ENCODE data around the gene NTN5. TPM values are rescaled to one million over a fixed set of nuclear protein-coding genes. Genes with fewer than 3 reads are reported as not detected.

Gene NTN5
- total and polyA plus RNA-seq, 9 of the 15 experiments (the other 6 are each of a cell fraction or from before 2014, with no cell fraction given), result not detected

- TF ChIP-seq E2F3 (CRISPR knock-in tag; IDR thresholded peaks at IDR 0.05), result no peak
- no peak for TF ChIP-seq ZNF512 (tag; IDR thresholded peaks at IDR 0.05)
- no peak for TF ChIP-seq PTBP1 (IDR thresholded peaks at IDR 0.05; ENCODE audit: low read depth, low read length)
- peak; percentile 17; the same call in 1 of the 2 replicates for TF ChIP-seq EP300 (IDR thresholded peaks at IDR 0.05; ENCODE audit: low read length)
- no peak for TF ChIP-seq ZBTB34 (CRISPR knock-in tag; IDR thresholded peaks at IDR 0.05)
- no peak for TF ChIP-seq SMAD1 (IDR thresholded peaks at IDR 0.05; ENCODE audit: low read depth, low read length, partially characterized antibody)
- TF ChIP-seq MED1 (CRISPR knock-in tag; IDR thresholded peaks at IDR 0.05; ENCODE audit: borderline replicate concordance), result no peak
- TF ChIP-seq COPS2 (conservative IDR thresholded peaks at IDR 0.05), result no peak
- no peak for TF ChIP-seq ZNF695 (CRISPR knock-in tag; IDR thresholded peaks at IDR 0.05)
- TF ChIP-seq ZNF431 (CRISPR knock-in tag; IDR thresholded peaks at IDR 0.05), result no peak
- no peak for TF ChIP-seq U2AF2 (optimal IDR thresholded peaks at IDR 0.05; ENCODE audit: low read depth, low read length)
- TF ChIP-seq IRF9 (tag; IDR thresholded peaks at IDR 0.05), result no peak
- no peak for TF ChIP-seq NFE2 (IDR thresholded peaks at IDR 0.05; ENCODE audit: low read depth)
- 0 out of 2 replicates have a peak, but pooled peaks have one; percentile 47 for TF ChIP-seq TRIM25 (IDR thresholded peaks at IDR 0.05; ENCODE audit: borderline replicate concordance)
- no peak for TF ChIP-seq ZFP91 (CRISPR knock-in tag; IDR thresholded peaks at IDR 0.05)
- TF ChIP-seq DLX4 (CRISPR knock-in tag; IDR thresholded peaks at IDR 0.05), result no peak
- peak; percentile 51; the same call in 1 of the 2 replicates for TF ChIP-seq POLR2A (conservative IDR thresholded peaks at IDR 0.05)
- no peak for TF ChIP-seq ZNF75A (CRISPR knock-in tag; IDR thresholded peaks at IDR 0.05)
- TF ChIP-seq NCOA6 (IDR thresholded peaks at IDR 0.05), result no peak
- no peak for TF ChIP-seq KHSRP (IDR thresholded peaks at IDR 0.05)
- peak; percentile 59; the same call in 1 of the 2 replicates for TF ChIP-seq FOXK1 (CRISPR knock-in tag; IDR thresholded peaks at IDR 0.05; ENCODE audit: borderline replicate concordance)
These were observed 49.2 kb downstream of the NTN5 start (continued) for GRCh38 chr19:48623556-48624066.
